ENCODE results near the gene SYCE3.

Gene SYCE3

DNA sequence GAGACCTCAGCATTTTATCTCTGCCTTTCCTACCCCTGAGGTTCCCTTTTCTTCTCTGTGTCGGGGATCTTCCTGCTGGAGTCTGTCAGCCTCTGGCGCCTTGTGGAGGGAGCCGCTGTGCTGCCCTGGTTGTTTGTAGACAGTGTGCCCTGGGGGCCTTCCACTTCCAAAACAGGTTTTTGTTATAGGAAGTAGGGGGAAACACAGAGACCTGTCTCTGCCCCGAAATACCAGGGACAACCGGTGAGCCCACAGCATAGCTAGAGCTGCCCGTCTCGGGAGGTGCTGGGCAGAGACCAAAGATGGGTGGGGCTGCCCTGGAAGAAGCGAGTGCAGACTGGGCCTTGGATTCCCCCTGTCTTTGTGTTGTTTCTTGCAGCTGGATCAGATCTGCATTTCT lies 46.7 kb downstream of the SYCE3 start:
- DNase-seq: no peak

DNA sequence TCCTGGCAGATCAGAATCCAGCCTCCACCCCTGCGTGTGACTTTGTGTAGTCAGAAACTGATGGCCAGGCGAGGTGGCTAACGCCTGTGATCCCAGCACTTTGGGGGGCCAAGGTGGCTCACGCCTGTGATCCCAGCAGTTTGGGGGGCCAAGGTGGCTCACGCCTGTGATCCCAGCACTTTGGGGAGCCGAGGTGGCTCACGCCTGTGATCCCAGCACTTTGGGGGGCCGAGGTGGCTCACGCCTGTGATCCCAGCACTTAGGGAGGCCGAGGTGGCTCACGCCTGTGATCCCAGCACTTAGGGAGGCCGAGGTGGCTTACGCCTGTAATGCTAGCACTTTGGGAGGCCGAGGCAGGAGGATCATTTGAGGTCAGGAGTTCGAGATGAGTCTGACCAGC lies 49.5 kb downstream of the SYCE3 start:
- DNase-seq: no peak

DNA sequence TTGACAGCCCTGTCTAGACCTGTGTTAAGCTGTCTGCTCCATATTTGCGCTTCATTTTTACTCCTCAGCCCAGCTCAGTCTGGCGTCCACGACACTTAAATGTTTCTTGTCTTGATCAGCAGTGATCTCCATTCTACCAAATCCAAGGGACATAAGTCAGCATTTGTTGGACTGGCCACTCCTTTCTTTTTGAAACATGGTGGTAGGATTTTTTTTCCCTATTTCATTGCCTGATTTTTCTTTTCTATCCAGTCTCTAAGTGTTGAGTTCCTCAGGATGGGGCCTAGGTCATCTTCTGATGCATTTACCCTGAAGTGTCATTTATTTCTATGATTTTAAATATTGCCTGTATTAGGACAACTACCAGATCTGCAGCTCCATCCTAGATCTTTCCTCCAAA lies 53.8 kb downstream of the SYCE3 start:
- DNase-seq: no peak

DNA sequence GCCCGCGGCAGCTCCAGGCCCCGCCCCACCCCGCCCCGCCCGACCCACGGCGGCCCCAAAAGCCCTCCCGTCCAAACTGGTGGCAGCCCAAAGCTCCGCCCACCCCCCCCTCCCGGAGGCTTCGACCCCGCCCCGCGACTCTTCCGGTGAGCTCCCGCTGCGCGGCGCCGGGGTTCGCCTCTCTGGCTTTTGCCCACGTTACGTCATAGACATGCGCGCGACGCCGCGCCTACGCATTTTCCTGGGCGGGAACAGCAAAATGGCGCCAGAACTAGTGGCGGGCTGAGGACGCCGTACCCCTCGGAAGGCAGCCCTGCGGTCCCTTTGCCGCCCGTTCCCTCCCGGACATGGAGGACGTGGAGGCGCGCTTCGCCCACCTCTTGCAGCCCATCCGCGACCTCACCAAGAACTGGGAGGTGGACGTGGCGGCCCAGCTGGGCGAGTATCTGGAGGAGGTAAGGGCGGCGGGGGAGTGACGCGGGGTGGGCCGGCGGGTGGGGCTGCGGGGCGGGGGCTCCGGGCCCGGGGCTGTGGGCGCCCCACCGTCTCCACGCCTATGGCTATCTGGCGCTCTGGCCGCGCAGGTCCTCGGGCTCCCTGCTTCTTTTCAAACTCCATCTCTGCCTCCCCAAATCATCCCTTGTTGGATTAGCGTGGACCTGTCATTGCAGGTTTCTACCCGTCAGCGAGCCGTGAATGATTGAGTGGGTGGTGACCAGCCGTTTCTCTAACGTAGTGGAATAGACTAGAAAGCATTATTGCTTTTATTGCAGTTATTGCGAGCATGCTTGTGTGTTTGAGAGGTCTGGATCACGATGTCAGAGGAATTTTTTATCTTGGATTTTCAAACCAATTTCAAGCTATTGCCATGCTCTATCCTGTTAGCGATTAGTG lies 54.5 kb downstream of the SYCE3 start, which contains the start of gene NCAPH2:
Gene NCAPH2 (plus strand): TSS at position 234 of the 894 bp plus-strand sequence. CDS start 114 bp downstream, at position 348.
- DNase-seq: peak; percentile 97

DNA sequence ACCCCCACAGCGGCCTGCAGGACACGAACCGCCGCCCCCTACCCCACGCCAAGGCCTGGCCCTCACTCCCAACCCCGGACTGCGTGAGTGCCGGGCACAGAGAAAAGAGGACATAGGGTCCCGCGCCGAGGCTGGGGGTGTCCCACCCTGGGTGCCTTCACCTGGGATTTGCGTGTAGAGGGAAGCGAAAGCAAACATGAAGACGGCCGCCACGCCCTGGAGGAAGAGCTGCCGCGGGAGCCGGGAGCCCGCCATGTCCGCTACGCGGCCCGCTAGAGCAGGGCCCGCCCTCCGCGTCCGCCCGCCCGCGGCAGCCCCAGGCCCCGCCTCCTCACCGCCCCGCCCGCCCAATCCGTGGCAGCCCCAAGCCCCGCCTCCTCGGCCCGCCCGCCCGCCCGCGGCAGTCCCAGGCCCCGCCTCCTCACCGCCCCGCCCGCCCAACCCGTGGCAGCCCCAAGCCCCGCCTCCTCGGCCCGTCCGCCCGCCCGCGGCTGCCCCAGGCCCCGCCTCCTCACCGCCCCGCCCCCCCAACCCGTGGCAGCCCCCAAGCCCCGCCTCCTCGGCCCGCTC lies 55.2 kb downstream of the SYCE3 start, which contains the start of gene LMF2:
Gene LMF2 (minus strand): TSS at position 282 of the 570 bp plus-strand sequence. CDS start 27 bp downstream, at position 255.
- DNase-seq: peak; percentile 92

DNA sequence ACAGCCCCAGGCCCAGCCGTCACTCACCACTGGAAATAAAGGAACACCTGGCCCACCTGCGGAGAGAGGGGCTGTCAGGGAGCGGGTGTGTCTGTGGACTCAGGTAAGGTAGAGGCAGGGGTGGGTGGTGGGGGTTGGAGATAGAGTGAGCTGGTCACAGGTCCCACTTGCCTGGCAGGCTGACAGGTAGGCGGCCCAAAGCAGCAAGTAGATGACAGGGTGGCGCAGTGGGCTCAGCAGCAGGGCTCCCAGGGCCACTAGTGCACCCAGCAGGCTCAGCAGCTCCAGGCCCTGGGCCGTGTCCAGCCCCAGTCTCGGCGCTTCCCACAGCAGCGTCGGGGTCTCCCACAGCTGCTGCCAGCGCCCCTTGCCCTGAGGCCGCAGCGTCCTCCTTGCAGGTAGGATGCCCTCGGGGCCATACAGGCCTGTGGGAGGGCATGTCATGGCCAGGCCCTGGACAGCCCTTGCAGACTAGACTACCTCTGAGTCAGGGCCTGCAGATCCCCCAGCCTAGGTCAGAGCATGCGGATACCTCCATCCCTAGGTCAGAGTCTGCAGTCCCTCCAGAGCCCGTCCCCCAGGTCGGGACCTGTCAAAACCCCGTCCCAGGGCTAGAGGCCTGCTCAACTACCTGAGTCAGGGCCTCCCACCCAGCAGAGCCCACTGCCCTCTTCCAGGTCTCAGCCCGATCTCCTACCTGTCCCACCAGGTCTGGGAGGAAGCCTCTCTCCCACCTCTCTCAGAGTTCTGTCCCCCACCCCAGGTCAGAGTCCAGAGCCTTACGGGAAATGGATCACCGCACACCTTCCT lies 55.9 kb downstream of the SYCE3 start:
- no peak for DNase-seq

DNA sequence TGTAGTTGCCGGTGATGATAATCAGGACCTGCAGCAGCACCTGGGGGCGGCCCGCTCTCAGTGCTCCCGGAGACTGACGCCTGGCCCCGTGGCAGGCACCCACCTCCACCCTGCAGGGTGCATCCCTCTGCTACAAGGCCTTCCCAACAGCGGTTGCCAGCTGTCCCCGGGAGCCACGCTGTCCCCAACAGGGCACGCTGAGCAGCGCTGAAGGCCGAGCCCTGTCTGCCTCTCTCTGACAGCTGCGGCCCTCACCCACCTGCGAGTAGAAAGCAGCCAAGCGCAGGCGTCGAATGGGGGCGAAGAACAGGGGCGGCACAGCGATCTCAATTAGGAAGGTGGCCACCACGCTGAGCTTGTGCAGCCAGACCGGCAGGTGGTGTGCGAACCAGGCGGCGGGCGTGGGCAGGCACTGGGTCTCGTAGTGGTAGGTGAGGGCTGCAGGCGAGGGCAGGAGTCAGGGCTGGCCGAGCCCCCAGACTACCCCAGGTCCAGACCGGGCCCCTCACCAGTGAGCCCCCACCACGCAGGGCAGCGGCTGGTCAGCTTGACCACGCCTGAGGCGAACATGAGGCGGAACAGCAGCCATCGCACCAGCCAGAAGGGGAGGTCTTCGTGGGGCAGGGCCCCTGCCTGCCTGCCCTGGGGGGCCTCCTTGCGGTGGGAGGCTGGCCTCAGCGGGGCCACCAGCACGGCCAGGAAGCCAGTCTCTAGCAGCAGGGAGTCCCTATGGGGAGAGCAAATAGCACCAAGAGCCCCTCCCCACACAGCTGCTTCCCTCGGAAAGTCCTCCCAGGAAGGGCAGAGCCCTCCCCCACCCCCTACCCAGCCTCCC lies 56.7 kb downstream of the SYCE3 start:
- no peak for DNase-seq

DNA sequence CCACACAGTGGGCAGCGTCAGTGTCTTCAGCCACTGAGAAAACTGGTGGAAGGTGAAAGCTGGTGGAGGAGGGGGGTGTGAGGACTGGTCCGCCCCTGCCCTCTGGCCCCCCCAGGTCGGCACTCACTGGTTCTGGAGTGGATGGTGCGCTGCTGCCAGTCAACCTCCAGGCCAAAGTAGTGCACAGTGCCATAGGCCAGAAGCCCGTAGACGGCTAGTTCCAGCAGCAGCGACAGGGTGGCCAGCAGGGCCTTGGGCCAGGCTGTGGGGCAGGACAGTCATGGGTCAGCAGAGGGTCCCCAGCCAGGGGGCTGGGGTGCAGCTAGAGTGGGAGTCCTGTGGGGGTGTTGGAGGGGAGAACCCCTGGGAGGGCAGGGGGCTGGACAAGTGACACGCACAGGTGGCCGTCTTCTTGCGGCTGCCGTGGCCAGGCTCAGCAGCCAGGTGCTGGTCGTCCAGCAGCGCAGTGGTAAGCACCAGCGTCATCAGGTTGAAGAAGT lies 57.4 kb downstream of the SYCE3 start:
- DNase-seq: no peak

DNA sequence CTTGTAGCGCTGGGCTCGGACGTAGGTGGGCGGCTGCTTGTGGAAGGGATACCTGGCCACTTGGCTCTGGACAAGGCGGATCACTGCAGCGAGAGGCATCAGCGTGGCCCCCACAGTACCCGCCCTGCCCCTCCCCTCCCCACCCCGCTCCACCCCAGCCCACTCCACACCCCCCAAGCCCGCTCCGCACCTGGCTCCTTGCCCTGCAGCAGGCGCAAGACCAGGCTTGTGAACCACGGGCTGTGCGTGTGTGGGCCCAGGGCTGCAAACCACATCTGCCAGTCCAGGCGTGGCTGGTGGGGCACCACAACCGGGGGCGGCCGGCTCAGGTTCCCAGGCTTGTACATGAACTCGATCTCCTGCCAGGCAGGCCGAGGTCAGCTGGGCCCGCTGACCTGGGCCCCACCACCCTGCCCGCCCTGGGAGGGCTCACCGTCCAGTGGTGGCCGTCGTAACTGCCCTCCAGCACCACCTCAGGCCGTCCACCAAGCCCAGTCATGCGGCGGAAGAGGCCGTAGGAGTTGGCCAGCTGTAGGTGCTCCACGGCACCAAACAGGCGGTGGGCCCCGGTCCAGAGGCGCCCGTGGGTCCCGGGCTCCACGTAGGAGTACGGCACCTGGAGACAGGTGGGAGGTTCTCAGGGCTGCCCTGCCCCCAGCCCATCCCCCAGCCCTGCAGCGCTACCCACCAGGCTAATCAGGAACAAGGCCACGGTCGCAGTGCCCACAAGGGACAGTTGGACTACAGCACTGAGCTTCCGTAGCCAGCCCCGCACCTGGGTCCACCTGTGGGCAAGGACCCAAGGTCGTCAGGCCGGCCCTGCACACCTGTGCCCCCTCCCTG lies 58.1 kb downstream of the SYCE3 start:
- DNase-seq: no peak

DNA sequence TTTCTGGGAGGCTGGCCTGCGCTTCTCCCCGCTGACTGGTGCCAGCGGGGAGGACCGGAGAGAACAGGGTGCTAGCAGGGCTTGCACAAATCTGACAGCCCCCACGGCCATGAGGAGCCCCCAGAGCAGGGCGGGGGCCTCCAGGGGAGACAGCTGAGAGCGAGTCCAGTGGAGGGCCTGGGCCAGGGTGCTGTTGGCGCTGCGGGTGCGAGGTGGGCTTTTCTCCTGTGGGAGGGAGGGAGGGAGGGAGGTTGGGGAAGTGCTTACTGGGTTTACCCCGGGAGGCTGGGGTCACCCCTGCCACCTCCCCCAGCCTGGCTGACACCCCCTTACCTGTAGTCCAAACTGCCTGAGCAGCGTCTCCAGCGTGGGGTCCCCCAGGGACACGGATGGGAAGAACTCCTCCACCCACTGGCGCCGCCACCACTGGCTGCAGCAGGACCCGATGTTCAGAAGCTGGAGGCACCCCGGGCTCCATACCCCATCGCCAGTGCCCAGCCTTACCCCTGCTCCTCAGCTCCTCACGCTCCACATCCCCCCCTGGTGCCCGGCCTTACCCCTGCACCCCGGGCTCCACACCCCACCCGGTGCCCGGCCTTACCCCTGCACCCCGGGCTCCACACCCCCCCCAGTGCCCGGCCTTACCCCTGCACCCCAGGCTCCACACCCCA lies 59.1 kb downstream of the SYCE3 start:
- DNase-seq: no peak

DNA sequence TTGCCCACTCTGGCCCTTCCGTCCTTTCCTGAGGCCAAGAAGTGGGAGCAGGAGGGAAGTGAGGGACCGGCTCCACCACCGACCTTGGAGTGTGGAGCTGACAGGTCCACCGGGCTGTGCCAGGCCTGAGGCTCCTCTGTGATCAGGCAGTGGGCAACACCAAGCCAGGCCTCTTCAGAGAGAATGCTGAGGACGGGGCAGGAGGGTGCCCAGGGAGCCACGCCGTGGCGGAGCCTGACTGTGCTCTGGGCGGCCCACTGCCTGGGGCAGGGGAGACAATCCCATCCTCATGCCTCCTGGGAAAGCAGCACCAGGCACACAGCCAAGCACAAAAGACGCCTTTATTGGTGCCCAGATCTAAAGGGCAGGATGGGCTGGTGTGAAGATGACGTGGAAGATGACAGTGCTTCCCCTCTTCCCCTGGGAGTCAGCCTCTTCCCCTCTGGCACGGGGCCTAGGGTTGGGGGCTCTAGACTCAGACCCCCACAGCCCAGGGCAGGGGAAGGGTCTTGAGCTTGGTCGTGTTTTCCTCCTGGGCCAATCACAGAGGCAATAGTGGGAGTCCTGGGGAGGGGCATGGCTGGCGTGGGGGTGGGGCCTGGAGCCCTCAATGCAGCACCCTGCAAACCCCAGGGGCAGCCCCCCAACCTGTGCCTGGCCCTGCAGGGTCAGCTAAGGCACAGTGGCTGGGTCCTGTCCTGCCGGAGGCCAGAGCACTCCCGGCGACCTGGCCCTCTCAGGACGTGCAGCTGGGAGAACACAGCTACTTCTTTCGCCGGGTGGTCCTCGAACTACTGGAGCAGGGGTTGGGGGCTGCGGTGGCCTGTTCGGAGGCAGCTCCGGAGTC lies 59.9 kb downstream of the SYCE3 start:
- DNase-seq: no peak

DNA sequence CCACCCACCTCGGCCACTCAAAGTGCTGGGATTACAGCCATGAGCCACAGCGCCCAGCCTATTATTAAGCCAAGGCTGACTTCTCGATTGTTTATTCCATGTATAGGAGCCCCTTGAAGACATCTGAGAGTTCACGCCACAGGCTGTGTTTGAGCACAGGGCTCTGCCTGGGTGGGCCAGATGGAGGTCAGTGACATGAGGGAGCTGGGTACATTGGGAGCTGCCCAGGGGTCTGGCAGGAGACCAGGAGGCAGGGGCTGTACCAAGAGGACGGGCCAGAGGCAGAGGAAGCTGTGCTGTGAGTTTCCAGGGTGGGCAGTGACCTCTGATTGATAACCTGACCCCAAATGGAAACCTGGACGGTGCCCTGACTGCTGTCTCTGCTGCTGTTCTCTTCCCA lies 60.6 kb downstream of the SYCE3 start:
- no peak for DNase-seq
